ENCODE results near the gene PSMD1. TPM values are rescaled to one million over a fixed set of nuclear protein-coding genes. Genes with fewer than 3 reads are reported as not detected.

PSMD1 gene
- total RNA-seq, 4 donors from 2014 or later: 45.5 to 60.2 (median 56.8) TPM

GRCh38 chr2:231123362-231123898, 66.8 kb downstream of the PSMD1 start:
- Histone ChIP-seq H3K4me1 (peaks cover 12% of the 10 kb centered on the region), H3K27me3 (no peaks in the 10 kb centered on the region), H3K27ac (no peak overlapping the region), H3K36me3 (no peaks in the 10 kb centered on the region), H3K4me3 (no peak overlapping the region), H3K9me3 (no peaks in the 10 kb centered on the region)
- no peak for DNase-seq (ENCODE audit: low spot score in 2 of 2)
- WGBS: 56% methylated on average over 4 of the region's 4 CpGs
- TF ChIP-seq EP300 (IDR thresholded peaks at IDR 0.05): no peak
- TF ChIP-seq, protein P1, sequence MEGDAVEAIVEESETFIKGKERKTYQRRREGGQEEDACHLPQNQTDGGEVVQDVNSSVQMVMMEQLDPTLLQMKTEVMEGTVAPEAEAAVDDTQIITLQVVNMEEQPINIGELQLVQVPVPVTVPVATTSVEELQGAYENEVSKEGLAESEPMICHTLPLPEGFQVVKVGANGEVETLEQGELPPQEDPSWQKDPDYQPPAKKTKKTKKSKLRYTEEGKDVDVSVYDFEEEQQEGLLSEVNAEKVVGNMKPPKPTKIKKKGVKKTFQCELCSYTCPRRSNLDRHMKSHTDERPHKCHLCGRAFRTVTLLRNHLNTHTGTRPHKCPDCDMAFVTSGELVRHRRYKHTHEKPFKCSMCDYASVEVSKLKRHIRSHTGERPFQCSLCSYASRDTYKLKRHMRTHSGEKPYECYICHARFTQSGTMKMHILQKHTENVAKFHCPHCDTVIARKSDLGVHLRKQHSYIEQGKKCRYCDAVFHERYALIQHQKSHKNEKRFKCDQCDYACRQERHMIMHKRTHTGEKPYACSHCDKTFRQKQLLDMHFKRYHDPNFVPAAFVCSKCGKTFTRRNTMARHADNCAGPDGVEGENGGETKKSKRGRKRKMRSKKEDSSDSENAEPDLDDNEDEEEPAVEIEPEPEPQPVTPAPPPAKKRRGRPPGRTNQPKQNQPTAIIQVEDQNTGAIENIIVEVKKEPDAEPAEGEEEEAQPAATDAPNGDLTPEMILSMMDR (IDR thresholded peaks at IDR 0.05): no peak
- TF ChIP-seq POLR2AphosphoS5 (IDR thresholded peaks at IDR 0.05): no peak
- no peak for TF ChIP-seq POLR2A (IDR thresholded peaks at IDR 0.05)

- Histone ChIP-seq H3K4me3 (no peak within 1 kb of the TSS), H3K27me3 (no peaks in the 10 kb centered on the region), H3K36me3 (no peaks in the 10 kb centered on the region), H3K27ac (no peak within 1 kb of the TSS), H3K9me3 (no peaks in the 10 kb centered on the region), H3K4me1 (peaks cover 12% of the 10 kb centered on the region)
- no peak for DNase-seq (ENCODE audit: low spot score in 2 of 2)
- no peak for TF ChIP-seq POLR2A (IDR thresholded peaks at IDR 0.05)
- TF ChIP-seq, protein P1 (IDR thresholded peaks at IDR 0.05): no peak
- 40% methylated on average over 5 of the region's 5 CpGs for WGBS
Measured at GRCh38 chr2:231124838-231125568, 68.3 kb downstream of the PSMD1 start, which contains the start of gene HTR2B. TSS of gene HTR2B (minus strand) at chr2:231125042. CDS start at chr2:231123764, 1,278 bp downstream.

- H3K27me3 ChIP-seq: no peaks in the 10 kb centered on the region
- DNase-seq (ENCODE audit: low spot score in 2 of 2): no peak
- no peaks in the 10 kb centered on the region for H3K36me3 ChIP-seq
- H3K4me3 ChIP-seq: no peak overlapping the region
- H3K27ac ChIP-seq: no peak overlapping the region
- WGBS: 93% methylated on average over 7 of the region's 7 CpGs
- H3K9me3 ChIP-seq: no peaks in the 10 kb centered on the region
- TF ChIP-seq POLR2A (IDR thresholded peaks at IDR 0.05) (no peak), EP300 (IDR thresholded peaks at IDR 0.05) (no peak), POLR2AphosphoS5 (IDR thresholded peaks at IDR 0.05) (no peak)
- TF ChIP-seq, protein P1 (IDR thresholded peaks at IDR 0.05): no peak
- H3K4me1 ChIP-seq: peaks cover 12% of the 10 kb centered on the region
Measured at GRCh38 chr2:231126123-231126522, 69.5 kb downstream of the PSMD1 start.

DNA sequence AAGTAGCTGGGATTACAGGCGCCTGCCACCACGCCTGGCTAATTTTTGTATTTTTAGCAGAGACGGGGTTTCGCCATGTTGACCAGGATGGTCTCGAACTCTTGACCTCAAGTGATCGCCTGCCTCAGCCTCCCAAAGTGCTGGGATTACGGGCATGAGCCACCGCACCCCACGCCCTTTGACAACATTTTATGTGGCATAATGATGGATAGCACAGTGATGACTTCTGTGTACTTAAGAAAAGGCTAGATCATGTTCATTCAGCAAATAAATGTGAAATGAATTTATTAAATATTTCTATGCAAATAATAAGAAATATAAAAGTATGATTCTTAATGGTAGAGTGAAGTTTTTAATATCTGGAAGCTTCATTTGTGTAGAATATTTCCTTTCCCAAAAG, 70.8 kb downstream of the PSMD1 start:
- Histone ChIP-seq H3K27me3 (no peaks in the 10 kb centered on the region), H3K9me3 (no peaks in the 10 kb centered on the region), H3K4me3 (no peak overlapping the region), H3K36me3 (no peaks in the 10 kb centered on the region), H3K27ac (no peak overlapping the region), H3K4me1 (peaks cover 14% of the 10 kb centered on the region)
- DNase-seq (ENCODE audit: low spot score in 2 of 2): no peak
- TF ChIP-seq POLR2AphosphoS5 (IDR thresholded peaks at IDR 0.05) (no peak), POLR2A (IDR thresholded peaks at IDR 0.05) (no peak), EP300 (IDR thresholded peaks at IDR 0.05) (no peak)
- TF ChIP-seq, protein P1 (IDR thresholded peaks at IDR 0.05): no peak
- WGBS: 93% methylated on average over 9 of the region's 9 CpGs

- TF ChIP-seq EP300 (IDR thresholded peaks at IDR 0.05) (no peak), POLR2A (IDR thresholded peaks at IDR 0.05) (no peak), POLR2AphosphoS5 (IDR thresholded peaks at IDR 0.05) (no peak)
- TF ChIP-seq, protein P1 (IDR thresholded peaks at IDR 0.05): no peak
- H3K4me1 ChIP-seq: peaks cover 14% of the 10 kb centered on the region
- DNase-seq (ENCODE audit: low spot score in 2 of 2): no peak
Measured at GRCh38 chr2:231127936-231128335, 71.3 kb downstream of the PSMD1 start.

More at GRCh38 chr2:231127936-231128335, 71.3 kb downstream of the PSMD1 start:
- WGBS: 95% methylated on average over 1 of the region's 1 CpG
- no peaks in the 10 kb centered on the region for H3K27me3 ChIP-seq
- no peak overlapping the region for H3K27ac ChIP-seq
- H3K36me3 ChIP-seq: no peaks in the 10 kb centered on the region
- no peaks in the 10 kb centered on the region for H3K9me3 ChIP-seq
- no peak overlapping the region for H3K4me3 ChIP-seq

Data from suprapubic skin (tissue), 4 donors.